Activated effector memory CD4-positive, alpha-beta T cell treated with Interleukin-2 at 50 U/mL for 16 hours (primary cell): ENCODE data around the gene ROBO3.

Experiments used
- DNase-seq: peaks from one replicate; pipeline ENCODE4 v3.0.0-alpha.2; 2020

Gene ROBO3

DNA sequence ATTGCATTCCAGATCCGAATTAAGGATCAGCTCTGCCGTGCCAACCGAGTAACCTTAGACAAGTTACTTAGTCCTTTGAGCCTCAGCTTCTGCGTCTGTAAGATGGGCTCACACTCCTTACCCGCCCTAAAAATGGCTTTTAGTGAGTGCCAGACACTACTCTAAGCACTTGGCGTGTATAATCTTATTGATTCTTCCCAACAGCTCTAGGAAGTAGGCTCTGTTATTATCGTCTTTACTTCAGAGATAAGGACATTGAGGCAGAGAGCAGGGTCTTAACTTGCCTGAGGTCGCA, 21.7 kb upstream of the ROBO3 start:
- no peak for DNase-seq

DNA sequence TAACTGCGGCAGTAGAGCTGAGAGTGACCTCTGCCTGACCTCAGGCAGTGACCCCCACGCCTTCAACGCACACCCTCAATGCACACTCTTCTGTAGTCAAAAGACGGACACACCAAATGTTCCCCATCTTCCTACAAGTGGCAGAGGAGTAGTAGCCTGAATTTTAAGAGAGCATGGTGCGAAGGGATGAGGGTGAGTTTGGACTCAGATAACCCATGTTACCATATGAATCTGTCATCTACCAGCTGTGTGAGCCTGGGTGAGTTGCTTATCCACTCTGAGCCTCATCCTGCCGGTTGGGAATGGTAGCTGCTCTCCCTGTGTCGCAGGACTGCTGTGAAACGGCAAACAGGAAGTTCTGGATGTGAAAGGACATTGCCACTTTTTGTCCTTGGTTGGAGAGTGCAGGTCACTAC, 20.6 kb upstream of the ROBO3 start:
- DNase-seq: no peak

DNA sequence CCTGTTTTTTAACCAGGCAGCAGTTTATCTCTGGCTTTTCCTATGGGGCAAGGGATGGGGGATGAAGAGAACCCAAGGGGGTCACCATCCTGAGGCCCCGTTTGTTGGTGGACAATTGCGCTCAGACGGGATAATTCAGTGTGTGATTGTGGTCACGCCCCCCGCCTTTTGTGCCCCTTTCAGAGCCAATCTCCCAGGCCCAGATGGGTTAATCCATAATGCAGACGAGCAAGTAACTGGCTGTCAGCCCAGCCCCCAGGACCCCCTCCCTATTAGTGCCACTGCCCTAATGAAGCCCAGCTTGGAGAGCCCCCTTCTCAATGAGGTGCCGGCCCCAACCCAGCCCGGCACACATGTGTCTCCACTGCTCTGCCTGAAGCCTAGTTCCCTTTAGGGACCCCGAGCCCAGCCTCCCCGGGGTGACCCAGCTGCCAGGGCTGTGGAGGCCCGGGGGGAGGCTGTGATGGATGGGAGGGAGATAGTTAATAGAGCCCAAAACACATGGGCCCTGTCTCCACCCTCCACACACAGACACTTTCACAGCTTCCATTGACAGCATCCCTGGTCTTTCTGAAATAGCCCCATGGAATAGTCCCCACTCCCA, 19.1 kb upstream of the ROBO3 start:
- DNase-seq: no peak

DNA sequence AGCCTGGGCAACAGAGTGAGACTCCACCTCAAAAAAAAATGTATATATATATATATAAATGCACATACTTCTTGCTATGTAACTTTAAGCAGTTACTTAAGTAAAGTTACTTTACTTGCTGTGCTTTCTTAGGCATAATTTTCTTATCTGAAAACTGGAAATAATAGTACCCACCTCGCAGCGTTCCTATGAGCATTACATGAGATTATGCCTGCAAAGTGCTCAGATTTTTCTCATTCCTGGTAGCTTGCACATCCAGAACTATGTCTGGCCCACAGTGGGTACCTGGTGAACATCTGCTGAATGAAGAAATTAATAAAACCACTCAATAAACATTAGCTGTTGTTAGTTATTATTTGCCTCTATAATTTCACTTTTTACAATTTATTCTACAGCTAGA, 6.1 kb upstream of the ROBO3 start:
- no peak for DNase-seq

DNA sequence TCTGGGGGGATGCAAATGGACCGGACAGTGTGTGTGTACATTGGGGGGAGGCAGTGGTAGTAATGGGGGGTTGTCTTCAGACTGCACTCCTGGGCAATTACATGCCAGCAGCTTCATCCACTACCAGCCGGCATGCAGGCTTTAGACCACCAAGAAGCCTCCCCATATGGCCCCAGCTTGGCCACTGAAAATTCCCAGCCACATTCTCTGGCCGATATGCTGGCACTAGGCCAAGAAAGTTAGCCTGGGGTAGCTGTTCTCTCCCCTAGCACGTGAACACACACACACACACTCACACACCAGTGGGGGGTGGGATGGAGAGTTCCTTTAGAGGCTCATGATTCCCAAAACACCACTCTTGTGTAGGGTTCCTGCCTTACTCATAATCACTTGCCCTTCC, 3.6 kb upstream of the ROBO3 start:
- DNase-seq: no peak

DNA sequence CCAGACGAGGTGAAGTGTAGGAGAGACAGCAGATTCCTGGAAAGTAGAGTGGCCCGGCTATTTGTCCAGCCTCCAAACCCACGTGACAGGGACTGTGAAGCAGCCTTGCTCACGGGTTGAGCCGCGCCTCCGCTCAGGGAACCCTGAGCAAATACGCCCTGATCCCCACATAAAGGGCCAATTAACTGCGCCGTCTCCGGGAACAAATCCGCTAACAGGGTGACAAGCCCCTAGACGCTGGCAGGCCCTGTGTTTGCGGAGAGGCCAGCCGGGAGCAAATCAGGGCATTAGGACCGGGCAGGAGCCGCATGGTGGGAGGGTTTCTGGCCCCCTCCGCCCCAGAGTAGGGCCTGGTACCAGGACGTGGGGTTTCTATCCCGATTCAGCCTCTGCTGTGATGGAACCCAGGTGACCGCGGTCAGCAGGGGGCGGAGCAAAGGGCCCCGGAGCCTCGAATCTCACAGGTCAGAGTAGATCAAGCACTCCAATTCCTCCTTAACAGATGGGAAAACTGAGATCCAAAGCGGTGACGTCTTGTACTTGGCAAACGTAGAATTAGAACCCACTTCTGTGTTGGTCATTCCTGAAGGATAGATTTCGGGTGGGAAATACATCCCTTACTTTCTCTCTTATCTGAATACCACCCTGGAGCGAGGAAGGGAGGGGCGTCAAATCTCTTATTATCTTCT, 2.0 kb upstream of the ROBO3 start:
- no peak for DNase-seq

DNA sequence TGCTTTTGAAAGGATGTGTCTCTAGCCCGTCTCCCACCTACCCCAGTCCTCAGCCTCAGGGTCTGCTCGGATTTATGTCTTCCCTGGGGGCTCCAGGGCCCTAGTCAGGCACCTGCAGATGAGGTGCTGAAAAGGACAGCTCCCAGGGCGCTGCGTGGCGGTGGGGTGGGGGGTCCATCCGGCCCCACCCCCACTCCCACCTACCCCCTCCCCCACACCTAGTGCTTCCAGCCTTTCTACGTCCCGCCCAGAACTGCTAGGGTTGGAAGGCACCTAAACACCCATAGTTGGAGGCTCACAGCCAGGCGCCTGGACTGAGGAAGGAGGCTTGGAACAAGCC, 1.4 kb upstream of the ROBO3 start:
- no peak for DNase-seq

DNA sequence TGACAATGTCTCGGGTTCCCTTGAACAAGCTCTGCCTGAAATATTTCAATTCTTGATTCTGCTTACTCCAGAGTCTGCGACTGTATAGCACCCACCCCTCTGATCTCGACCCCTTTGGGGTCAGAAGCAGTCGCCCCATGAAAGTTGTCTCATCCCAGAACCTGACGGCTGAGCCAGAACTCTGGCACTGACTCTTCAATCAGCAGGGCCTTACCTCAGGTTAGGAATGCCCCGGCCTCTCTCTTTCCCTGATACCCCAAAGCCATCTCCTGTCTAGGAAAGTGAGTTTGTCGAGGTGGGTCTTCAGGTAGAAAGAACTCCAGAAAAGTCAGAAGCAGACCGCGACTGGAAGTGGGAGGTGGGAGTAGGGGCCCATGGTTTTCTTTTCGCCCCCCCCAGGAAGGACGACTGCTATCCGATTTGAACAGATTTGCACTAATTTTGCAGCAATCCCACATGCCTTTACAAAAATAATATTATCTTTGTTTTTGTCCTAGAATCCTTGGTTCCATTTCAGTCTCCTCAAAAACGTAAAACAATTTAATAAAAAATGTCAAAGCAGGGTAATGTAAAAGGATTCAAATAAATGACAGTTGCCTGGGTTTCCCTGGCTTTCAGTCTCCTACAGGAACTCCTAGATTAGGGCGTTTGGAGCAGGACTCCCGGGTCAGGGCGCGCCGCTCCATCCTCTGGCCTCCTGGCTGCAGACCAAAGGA, 898 bp upstream of the ROBO3 start:
- no peak for DNase-seq

DNA sequence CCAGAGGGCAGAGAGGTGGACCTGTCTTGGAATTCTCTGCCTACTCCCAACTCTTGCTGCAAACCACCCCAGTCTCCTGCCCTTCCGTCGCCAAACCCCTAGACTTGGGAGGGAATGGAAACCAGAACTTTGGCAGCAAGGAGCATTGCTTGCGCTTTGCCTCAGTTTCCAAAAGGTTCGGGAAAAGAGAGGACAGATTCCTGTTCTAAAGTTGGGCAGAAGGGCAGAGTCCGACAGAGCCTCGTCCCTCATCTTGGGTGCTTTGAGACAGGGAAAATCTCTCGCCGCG, 396 bp upstream of the ROBO3 start:
- no peak for DNase-seq

DNA sequence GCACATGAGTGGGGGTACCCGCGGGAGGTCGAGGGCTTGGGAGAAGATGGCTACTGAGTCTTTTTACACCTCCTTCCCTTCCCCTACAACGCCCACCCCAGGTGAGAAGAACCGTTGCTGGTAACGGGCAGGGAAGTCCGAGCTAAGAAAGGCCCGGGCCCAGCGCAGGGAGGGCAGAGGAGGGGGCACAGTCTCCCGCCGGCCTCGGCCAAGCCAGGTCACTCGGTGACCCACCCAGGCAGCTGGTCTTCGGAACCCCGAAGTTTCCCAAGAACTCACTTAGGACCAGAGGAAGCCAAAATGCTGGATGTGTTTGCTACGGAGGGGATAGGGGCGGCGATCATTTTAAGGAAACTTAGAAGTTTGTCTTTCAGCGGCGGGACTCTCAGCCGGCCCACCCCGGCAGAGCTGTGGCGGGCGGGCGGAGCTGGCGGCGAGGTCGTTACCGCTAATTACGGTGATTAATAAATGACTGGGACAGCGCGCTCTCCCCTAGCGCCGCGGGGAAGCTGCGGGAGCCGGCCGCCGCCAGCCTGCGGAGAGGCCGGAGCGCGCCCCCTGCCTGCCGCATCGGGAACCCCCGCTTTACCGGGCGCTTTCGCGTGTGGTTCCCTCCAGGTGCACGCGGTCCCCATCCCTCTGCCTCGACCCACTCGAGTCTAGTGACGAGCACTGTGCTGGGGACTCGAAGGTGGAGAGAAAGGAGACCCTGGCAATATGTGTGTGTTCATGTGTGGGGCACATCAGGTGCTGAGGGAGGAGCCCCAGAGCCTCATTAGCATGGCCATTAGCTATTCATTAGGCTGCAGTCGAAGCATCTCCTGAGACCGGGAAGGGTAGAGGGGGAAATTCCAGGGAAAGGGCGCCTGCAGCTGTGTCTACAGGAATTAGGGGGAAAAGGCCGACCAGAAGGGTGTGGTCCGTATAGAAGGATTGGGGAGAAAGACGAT, 945 bp downstream of the ROBO3 start:
- peak; percentile 20 for DNase-seq

DNA sequence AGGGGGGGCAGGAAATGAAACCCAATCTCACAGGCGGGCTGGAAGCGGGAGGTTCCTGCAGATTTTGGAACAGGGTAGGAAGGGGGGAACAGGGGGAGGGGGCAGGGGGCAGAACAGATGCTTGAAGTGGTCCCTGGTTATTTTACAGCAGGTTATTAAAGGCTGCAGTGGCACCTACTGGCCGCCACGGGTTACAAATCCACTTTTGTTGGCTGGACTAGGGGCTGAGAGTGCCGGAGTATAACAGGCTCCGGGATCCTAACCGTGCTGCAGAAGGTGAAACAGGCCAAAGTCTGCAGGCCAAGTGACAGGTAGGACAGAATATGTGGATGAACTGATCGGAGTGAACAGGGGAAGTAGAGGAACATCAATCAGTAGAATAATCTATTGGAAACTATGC, 2.5 kb downstream of the ROBO3 start:
- no peak for DNase-seq

DNA sequence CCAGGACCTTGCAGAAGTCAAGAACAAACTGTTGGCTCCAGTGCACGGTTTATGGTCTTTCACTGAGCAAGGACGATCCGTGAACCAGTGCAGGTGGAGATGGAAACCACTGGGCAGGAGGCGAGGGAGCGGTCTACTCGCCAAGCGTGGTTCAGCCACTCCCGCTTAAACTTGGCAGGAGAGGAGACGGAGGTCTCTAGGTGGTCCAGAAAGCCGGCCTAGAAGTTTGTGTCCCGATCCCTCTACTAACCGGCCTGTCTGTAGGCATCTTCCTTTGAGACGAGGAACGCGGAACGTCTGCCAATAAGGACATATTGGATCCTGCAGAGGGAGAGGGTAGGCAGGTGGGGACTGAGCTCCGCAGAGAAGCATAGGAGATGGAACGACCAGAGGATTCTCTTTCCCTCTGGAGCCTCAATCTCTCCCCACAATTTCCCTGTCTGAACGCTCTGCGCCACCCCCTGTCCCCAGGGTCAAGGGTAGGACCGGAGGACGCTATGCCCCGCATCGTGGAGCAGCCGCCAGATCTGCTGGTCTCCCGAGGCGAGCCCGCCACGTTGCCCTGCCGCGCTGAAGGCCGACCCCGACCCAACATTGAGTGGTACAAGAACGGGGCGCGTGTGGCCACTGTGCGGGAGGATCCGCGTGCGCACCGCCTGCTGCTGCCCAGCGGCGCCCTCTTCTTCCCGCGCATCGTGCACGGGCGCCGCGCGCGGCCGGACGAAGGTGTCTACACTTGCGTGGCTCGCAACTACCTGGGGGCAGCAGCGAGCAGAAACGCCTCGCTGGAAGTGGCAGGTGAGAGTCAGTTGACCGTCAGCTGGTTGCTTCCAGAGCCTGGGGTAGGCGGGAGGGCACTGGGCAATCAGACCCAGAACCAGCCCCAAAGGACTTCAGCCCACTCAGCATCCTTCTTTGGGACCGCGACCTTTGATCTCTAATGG, 3.4 kb downstream of the ROBO3 start:
- DNase-seq: no peak

DNA sequence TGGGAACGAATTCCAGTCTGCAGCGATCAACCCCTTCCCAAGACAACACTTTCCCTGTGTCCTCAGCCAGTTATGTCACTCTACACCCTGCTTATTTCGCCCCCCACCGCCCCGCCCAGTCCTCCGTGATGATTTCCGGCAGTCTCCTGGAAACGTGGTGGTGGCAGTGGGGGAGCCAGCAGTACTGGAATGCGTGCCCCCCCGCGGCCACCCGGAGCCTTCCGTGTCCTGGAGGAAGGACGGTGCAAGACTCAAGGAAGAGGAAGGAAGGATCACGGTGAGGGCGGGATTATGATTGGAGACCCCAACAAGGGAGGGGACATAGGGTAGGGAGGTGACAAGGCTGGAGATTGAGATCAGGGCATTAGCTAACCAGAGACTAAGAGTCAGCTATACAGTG, 4.1 kb downstream of the ROBO3 start:
- DNase-seq: no peak

DNA sequence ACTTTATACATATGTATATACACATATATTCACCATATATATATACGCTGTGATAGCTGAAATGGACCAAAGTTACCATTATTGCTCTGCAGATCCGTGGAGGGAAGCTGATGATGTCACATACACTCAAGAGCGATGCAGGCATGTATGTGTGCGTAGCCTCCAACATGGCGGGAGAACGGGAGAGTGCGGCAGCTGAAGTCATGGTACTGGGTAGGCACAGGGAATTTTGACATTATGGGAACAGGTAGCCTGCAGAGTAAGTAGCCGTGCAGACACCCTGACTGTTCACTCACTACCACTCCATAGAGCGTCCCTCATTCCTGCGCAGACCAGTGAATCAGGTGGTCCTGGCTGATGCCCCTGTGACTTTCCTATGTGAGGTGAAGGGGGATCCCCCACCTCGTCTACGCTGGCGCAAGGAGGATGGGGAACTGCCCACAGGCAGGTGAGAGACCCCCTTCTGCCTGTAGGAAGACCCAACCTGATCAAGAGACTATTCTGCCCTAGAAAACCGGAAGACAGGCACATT, 4.7 kb downstream of the ROBO3 start:
- DNase-seq: no peak

DNA sequence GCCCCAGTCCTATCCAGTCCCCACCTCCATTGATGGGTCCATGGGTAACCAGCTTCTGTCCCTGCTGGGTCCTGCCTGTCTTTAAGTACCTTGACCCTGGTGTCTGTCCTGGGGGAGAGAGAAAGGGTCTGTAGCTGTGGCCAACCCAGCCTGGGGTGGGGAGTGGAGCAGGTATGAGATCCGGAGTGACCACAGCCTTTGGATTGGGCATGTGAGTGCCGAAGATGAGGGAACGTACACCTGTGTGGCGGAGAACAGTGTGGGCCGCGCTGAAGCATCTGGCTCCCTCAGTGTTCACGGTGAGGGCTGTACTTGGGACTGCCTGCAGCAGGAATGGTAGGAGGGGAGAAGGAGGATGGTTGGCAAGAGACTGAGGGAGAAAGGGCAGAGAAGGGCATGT, 5.2 kb downstream of the ROBO3 start:
- no peak for DNase-seq

DNA sequence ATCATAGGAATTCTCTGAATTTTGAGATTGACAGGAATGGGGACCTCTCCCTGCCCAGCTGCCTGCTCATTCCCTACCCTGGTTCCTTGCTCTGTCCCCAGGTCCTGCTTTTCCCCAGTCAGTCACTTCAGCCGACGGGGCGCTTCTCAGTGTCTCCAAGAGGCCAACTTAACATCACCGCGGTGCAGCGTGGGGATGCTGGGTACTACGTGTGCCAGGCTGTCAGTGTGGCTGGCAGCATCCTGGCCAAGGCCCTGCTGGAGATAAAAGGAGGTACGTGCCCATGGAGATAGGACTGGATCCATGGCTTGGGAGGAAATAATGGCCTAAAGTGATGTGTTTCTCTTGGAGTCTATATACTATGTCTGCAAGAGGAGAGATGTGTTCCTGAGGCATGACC, 7.0 kb downstream of the ROBO3 start:
- DNase-seq: no peak

DNA sequence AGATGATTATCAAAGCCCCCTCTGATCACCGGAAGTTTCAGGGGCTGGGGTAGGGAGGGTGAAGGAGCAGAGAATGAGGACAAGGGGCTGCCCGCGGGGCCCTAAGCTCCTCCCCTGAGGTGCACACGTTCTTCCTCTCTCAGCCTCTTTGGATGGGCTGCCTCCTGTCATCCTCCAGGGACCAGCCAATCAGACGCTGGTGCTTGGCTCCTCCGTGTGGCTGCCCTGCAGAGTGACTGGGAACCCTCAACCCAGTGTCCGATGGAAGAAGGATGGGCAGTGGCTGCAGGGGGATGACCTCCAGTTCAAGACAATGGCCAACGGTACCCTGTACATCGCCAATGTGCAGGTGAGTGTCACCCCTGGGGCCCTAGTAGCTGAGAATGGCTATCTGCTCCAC, 7.5 kb downstream of the ROBO3 start:
- DNase-seq: no peak

DNA sequence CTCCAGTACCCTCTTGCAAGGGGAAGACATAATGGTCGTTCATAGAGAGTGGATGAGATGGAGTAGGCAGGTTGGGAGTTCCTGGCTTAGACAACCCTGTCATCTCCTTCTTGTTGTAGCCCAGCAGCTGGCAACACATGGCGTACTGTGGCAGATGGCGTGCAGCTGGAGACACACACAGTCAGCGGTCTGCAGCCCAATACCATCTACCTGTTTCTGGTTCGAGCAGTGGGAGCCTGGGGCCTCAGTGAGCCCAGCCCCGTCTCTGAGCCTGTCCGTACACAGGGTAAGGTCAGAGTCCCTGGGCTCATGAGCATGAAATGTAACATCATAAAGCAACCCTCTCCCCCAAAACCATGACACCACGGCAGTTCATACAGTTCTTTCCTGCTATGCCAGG, 8.7 kb downstream of the ROBO3 start:
- no peak for DNase-seq

DNA sequence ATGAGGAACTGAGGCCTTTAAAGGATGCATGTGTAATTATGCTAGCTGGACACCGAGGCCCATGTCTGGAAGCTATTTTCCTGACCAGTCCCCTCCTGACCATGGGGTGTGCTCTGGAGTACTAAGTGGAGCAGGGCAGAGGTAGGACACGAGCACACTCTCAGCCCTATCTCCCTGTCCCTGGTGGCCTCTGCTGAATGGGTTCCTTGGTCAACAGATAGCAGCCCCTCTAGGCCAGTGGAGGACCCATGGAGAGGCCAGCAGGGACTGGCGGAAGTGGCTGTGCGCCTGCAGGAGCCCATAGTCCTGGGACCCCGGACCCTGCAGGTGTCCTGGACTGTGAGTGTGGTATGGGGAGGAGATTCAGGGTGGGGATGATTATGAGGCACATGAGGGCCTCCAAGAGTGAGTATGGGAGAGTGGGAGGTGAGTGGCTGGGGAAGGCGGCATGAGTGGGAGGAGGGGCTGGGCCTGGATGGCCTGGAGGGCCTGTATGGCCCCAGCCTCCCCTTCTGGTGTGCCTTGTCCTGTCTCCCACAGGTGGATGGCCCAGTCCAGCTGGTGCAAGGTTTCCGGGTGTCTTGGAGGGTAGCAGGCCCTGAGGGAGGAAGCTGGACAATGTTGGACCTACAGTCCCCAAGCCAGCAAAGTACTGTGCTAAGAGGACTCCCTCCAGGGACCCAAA, 9.5 kb downstream of the ROBO3 start:
- DNase-seq: no peak

DNA sequence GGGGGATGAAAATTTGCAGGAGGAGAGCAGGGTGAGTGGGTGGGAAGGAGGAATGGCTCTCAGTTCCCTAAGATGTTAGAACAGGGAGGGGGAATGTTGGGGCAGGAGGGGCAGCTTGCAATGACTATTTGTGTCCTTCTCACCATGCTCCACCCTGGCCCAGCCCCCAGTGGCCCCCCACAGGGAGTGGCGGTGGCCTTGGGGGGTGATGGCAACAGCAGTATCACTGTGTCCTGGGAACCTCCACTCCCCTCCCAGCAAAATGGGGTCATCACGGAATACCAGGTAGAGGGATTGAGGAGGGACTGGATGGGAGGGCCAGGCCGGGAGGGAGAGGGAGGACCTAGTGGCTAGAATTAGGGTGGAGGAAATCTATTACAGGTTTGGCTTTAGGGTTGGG, 10.2 kb downstream of the ROBO3 start:
- DNase-seq: no peak

DNA sequence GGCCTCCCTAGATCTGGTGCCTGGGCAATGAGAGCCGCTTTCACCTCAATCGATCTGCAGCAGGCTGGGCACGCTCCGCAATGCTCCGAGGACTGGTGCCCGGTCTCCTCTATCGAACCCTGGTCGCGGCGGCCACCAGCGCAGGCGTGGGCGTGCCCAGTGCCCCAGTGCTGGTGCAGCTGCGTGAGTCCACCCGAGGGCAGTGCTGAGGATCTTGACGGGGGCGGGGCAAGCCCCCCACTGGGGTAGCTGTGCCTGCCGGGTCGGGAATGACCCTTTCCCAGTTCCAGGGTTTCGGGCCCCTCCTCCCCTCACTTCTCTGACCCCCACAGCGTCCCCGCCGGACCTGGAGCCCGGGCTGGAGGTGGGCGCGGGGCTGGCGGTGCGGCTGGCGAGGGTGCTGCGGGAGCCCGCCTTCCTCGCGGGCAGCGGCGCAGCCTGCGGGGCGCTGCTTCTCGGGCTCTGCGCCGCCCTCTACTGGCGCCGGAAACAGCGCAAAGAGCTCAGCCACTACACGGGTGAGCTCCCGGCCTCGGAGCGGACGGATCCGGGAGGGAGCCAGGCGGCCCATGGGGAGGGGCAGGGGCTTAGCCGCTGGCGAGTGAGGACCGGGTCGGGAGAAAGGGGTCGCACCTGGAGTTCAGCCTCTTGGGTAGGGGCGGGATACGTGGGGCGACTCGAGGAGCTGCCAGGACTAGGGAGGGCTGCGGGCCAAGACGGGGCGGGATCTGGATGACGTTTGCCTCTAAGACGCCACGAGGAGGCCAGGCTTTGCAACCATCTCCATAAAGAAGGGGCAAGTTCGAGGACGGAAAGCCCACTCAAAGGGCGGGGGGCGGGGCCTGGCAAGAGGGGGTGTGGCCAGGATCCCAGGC, 10.9 kb downstream of the ROBO3 start:
- DNase-seq: peak; percentile 69
